K562 (cell line): ENCODE measurements around the gene TRPM4. TPM values are rescaled to one million over a fixed set of nuclear protein-coding genes. Genes with fewer than 3 reads are reported as not detected.

Experiments
- ATAC-seq: fragments of 200-7000 bp; cut with Tn5 transposase; 3 replicates; pipeline ENCODE4 v1.9.1; 2020; ENCODE audit warnings: moderate library complexity
- BruUV-seq: library from RNA; stranded (reverse); fragments of 400-500 nt; replicated peaks from 2 replicates; lab custom pipeline; 2021; lab: Mats Ljungman, UMichigan
- CTCF ChIA-PET: fragments of 300-600 bp; formaldehyde crosslinking; extraction: SDS; loops from one replicate; lab custom pipeline; 2021; ENCODE audit warnings: low intra/inter-chr PET ratio; lab: Yijun Ruan, JAX
- POLR2A ChIA-PET: fragments of 300-600, 350-650 bp; sonication (Branson Sonifier 250); formaldehyde crosslinking; extraction: SDS; loops from one replicate; lab custom pipeline; 2021; ENCODE audit warnings: antibody characterized with exemption, inconsistent platforms; lab: Yijun Ruan, JAX
- DNase-seq, 4 experiments: peaks; one replicate each; pipeline versions ENCODE4 v3.0.0 to v3.0.0-alpha.2; 2011 to 2018; ENCODE audit warnings: low spot score in 3 of 4, mixed read lengths in 3 of 4; ENCODE audit errors: extremely low read depth in 1 of 4
- FAIRE-seq: peaks from 2 replicates; lab custom pipeline; 2011; peaks lifted over from hg19 to GRCh38; lab: Jason Lieb, UNC
- H2AFZ ChIP-seq: 2 replicates; pipeline ENCODE4 v1.6.0; 2011; ENCODE audit warnings: low read depth, low read length, control low read depth, inconsistent platforms
- H3K27ac ChIP-seq: fragments of 200-600 bp; 3 replicates; pipeline ENCODE4 v1.8.0; 2011; ENCODE audit warnings: low read depth, mild to moderate bottlenecking, control low read depth, inconsistent platforms, low read length, moderate library complexity, mixed read lengths; ENCODE audit errors: extremely low read depth
- H3K27me3 ChIP-seq, 2 experiments: fragments of 300-600 bp in 1 of 2; 2 replicates in 1 of 2; 3 replicates in 1 of 2; pipeline versions ENCODE4 v1.6.0 to v1.8.0; 2011; ENCODE audit warnings: inconsistent platforms in 2 of 2, low read length in 2 of 2, mild to moderate bottlenecking in 1 of 2, mixed read lengths in 1 of 2, moderate library complexity in 1 of 2; ENCODE audit not compliant: control insufficient read depth in 2 of 2, insufficient read depth in 2 of 2
- H3K36me3 ChIP-seq: fragments of 300-600 bp; 3 replicates; pipeline ENCODE4 v1.8.0; 2011; ENCODE audit warnings: mild to moderate bottlenecking, low read length, inconsistent platforms; ENCODE audit not compliant: control insufficient read depth, insufficient read depth
- H3K4me1 ChIP-seq, 2 experiments: fragments of 200-600 bp in 1 of 2; replicated peaks in 1 of 2; 2 replicates in 1 of 2; 3 replicates in 1 of 2; pipeline versions ENCODE4 v1.5.1 to v1.8.0; 2011; ENCODE audit warnings: inconsistent platforms in 2 of 2, low read length in 2 of 2, mild to moderate bottlenecking in 1 of 2, mixed read lengths in 1 of 2, moderate library complexity in 1 of 2; ENCODE audit not compliant: control insufficient read depth in 2 of 2, insufficient read depth in 2 of 2
- H3K4me2 ChIP-seq: 2 replicates; pipeline ENCODE4 v1.6.1; 2011; ENCODE audit warnings: low read length, control low read depth, inconsistent platforms, mixed read lengths; ENCODE audit not compliant: insufficient read depth
- H3K4me3 ChIP-seq: fragments of 200-600 bp; sonication (generic), shearing (Covaris generic); 2 replicates; pipeline ENCODE4 v1.5.1; 2016; ENCODE audit warnings: control low read depth, inconsistent platforms
- H3K79me2 ChIP-seq: fragments of 200-600 bp; 3 replicates; pipeline ENCODE4 v1.8.0; 2011; ENCODE audit warnings: low read length, inconsistent platforms; ENCODE audit not compliant: control insufficient read depth, insufficient read depth
- H3K9ac ChIP-seq, 2 experiments: 2 replicates each; pipeline versions ENCODE4 v1.6.0 to v1.6.1; 2011; ENCODE audit warnings: low read depth in 2 of 2, low read length in 2 of 2, control low read depth in 1 of 2, inconsistent platforms in 1 of 2, mild to moderate bottlenecking in 1 of 2, mixed read lengths in 1 of 2; ENCODE audit not compliant: insufficient read depth in 1 of 2
- H3K9me1 ChIP-seq: one replicate; pipeline ENCODE4 v1.6.0; 2011; ENCODE audit warnings: inconsistent platforms, mild to moderate bottlenecking, low read length, moderate library complexity; ENCODE audit not compliant: control insufficient read depth, insufficient read depth
- H3K9me3 ChIP-seq: replicated peaks from 2 replicates; pipeline ENCODE4 v1.5.1; 2011; ENCODE audit warnings: low read depth, low read length, inconsistent platforms; ENCODE audit not compliant: control insufficient read depth, insufficient read depth
- H4K20me1 ChIP-seq: replicated peaks from 2 replicates; pipeline ENCODE4 v1.6.1; 2011; ENCODE audit warnings: low read length, inconsistent platforms, mixed read lengths; ENCODE audit not compliant: control insufficient read depth, insufficient read depth
- ASH1L ChIP-seq: fragments of 450-650 bp; IDR thresholded peaks from 2 replicates; pipeline ENCODE4 v1.6.1; 2018; ENCODE audit warnings: borderline replicate concordance, mild to moderate bottlenecking, low read depth; ENCODE audit not compliant: partially characterized antibody
- ATF7 ChIP-seq: fragments of 450-650 bp; IDR thresholded peaks from 2 replicates; pipeline ENCODE4 v1.7.1; 2014; ENCODE audit warnings: mild to moderate bottlenecking, moderate library complexity
- BCL6 ChIP-seq: fragments of 250-450 bp; sonication (Bioruptor Pico); IDR thresholded peaks from 2 replicates; pipeline ENCODE4 v1.4.0; 2020
- CEBPG ChIP-seq, 3 experiments: fragments of 200-800 bp in 1 of 3; sonication (Bioruptor generic) in 1 of 3; sonication (generic) in 1 of 3; formaldehyde crosslinking in 1 of 3; IDR thresholded peaks in 2 of 3; conservative IDR thresholded peaks in 1 of 3; 2 replicates each; pipeline versions ENCODE4 v1.6.1 to v1.8.0; 2016 to 2022; ENCODE audit warnings: missing compliant biosample characterization in 2 of 3, missing genetic modification characterization in 2 of 3, mild to moderate bottlenecking in 1 of 3, missing genetic modification reagents in 1 of 3
- ETV1 ChIP-seq: fragments of 450-650 bp; conservative IDR thresholded peaks from 2 replicates; pipeline ENCODE4 v1.6.1; 2016; ENCODE audit warnings: missing genetic modification characterization, control low read depth, low read depth, missing compliant biosample characterization
- FOXM1 ChIP-seq, 2 experiments: fragments of 450-650 bp in 1 of 2; sonication (generic) in 1 of 2; formaldehyde crosslinking in 1 of 2; IDR thresholded peaks; 2 replicates each; pipeline versions ENCODE4 v1.6.1 to v1.9.0; 2017 to 2022; ENCODE audit warnings: low read depth in 2 of 2, mild to moderate bottlenecking in 2 of 2, missing genetic modification reagents in 1 of 2, moderate library complexity in 1 of 2
- KLF6 ChIP-seq: fragments of 250-450 bp; sonication (Bioruptor Pico); IDR thresholded peaks from 2 replicates; pipeline ENCODE4 v1.4.0; 2020; ENCODE audit warnings: mild to moderate bottlenecking, moderate library complexity, borderline replicate concordance
- NEUROD1 ChIP-seq: fragments of 150-350 bp; IDR thresholded peaks from 2 replicates; pipeline ENCODE4 v1.6.1; 2014; ENCODE audit warnings: borderline replicate concordance, low read length, low read depth; ENCODE audit not compliant: partially characterized antibody
- POLR2A ChIP-seq: fragments of 450-650 bp; conservative IDR thresholded peaks from 2 replicates; pipeline ENCODE4 v1.6.1; 2016
- POLR2AphosphoS5 ChIP-seq: IDR thresholded peaks from 2 replicates; pipeline ENCODE4 v1.6.1; 2011; ENCODE audit warnings: mild to moderate bottlenecking, low read depth, low read length, moderate library complexity; ENCODE audit not compliant: control insufficient read depth, insufficient read depth
- SREBF1 ChIP-seq: fragments of 150-350 bp; IDR thresholded peaks from 2 replicates; pipeline ENCODE4 v1.6.1; 2014; ENCODE audit warnings: antibody characterized with exemption, low read depth, low read length, borderline replicate concordance
- STAG1 ChIP-seq: sonication (generic); formaldehyde crosslinking; IDR thresholded peaks from 2 replicates; pipeline ENCODE4 v1.5.0; 2020; ENCODE audit warnings: missing genetic modification reagents, borderline replicate concordance
- XRCC5 ChIP-seq: fragments of 200-400 bp; formaldehyde crosslinking; IDR thresholded peaks from 2 replicates; pipeline ENCODE4 v1.6.1; 2017; ENCODE audit warnings: low read depth, mild to moderate bottlenecking, low read length
- ZNF75A ChIP-seq: fragments of 450-650 bp; formaldehyde crosslinking; IDR thresholded peaks from 2 replicates; pipeline ENCODE4 v1.4.0; 2020; ENCODE audit warnings: mild to moderate bottlenecking
- WGBS: fragments of 100-300 bp; shearing (Covaris generic); methylation state at CpG from one replicate; pipeline ENCODE4 v1.1.6; 2016; ENCODE audit warnings: low coverage, mixed read lengths; ENCODE audit not compliant: insufficient coverage; ENCODE audit errors: missing lambda C conversion rate; 5-methylcytosine and 5-hydroxymethylcytosine counted together
- in situ Hi-C: fragments of 300-500 bp; cut with MboI; formaldehyde crosslinking; loops from 4 replicates; pipeline ENCODE4 v1.15.0; 2018; ENCODE audit warnings: inconsistent platforms, mixed read lengths
- intact Hi-C: fragments of 100-400 bp; cut with micrococcal nuclease; formaldehyde crosslinking; loops from 2 replicates; pipeline ENCODE4 v1.14.2; 2022
- polyA plus RNA-seq, 8 experiments: library from polyadenylated mRNA; depleted of rRNA in 4 of 8; stranded (reverse) in 5 of 8; unstranded in 3 of 8; fragments of >200 nt; fragmentation: Nextera tagmentation in 2 of 8; fragmentation: Illumina TruSeq in 1 of 8; extraction: Ambion mirVana in 2 of 8; extraction: Trizol in 1 of 8; gene quantifications; 2 replicates each; pipeline versions ENCODE4 v1.2.1 to v1.2.3, GENCODE V29; 2011 to 2014; ENCODE audit warnings: inconsistent platforms in 1 of 8, missing spikeins in 1 of 8
- total RNA-seq, 7 experiments: library from RNA; depleted of rRNA in 6 of 7; stranded (reverse); fragments of >200 nt in 6 of 7; fragmentation: Illumina TruSeq in 2 of 7; extraction: Trizol in 2 of 7; gene quantifications; 2 replicates each; pipeline versions ENCODE4 v1.2.1 to v1.2.3, GENCODE V29; 2011 to 2021; ENCODE audit warnings: low replicate concordance in 1 of 7
- TF ChIP-seq, protein P1 (sequence below): fragments of 450-650 bp; IDR thresholded peaks from 2 replicates; pipeline ENCODE4 v1.6.1; 2018; ENCODE audit not compliant: partially characterized antibody
- TF ChIP-seq, protein P2 (sequence below): sonication (generic); formaldehyde crosslinking; IDR thresholded peaks from 2 replicates; pipeline ENCODE4 v1.4.0; 2020; ENCODE audit warnings: mild to moderate bottlenecking, missing genetic modification reagents

Gene TRPM4
- total and polyA plus RNA-seq, 9 of the 15 experiments (the other 6 are each of a cell fraction or from before 2014, with no cell fraction given): 6.5 to 45.4 (median 15.2) TPM

DNA sequence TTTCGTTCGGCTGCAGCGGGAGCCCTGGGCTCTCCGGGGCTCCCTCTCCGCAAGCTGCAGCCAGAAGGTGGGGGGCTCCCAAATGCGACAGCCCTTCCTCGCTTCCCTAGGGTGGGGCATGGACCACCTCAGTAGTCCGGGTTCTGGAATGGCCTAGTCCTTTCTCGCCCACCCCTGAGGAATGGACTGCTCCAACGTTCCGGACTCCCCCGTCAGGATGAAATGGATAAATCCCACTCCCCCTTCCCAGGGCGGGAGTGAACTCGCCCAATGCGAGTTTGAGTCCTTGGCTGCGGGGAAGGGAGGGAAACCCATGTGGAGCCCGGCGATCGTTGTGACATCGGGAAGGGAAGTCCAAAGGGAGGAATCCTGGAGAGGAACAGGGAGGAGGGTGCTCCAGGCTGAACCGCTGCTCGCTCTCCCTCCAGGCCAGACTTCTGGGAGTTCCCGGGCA, 7.9 kb upstream of the TRPM4 start:
- H3K79me2 ChIP-seq: peaks cover 40% of the 10 kb centered on the region; the same call in 2 of the 3 replicates
- peaks cover 5% of the 10 kb centered on the region; the same call in 1 of the 2 replicates for H4K20me1 ChIP-seq
- H3K9me3 ChIP-seq: no peaks in the 10 kb centered on the region
- ChIA-PET POLR2A (interaction anchor here (0.5 to 2.0 kb wide), 15 partner anchors 9 to 399 kb away, joined by 3 to 15 read pairs (median 4); partner anchors contain the start of genes CGB7, LIN7B and TRPM4), CTCF (no interaction called here)
- no peaks in the 10 kb centered on the region for H3K36me3 ChIP-seq
- H3K9me1 ChIP-seq: no peaks in the 10 kb centered on the region
- peaks cover 44 to 83% of the 10 kb centered on the region in 2 experiments for H3K4me1 ChIP-seq
- peak overlapping the region; percentile 99 for H3K4me2 ChIP-seq
- peak overlapping the region; percentile 54 for H3K4me3 ChIP-seq
- 0% methylated on average over 20 of the region's 23 CpGs for WGBS
- H2AFZ ChIP-seq: peak overlapping the region; percentile 50
- peak overlapping the region; percentile 86 to 98 for H3K9ac ChIP-seq
- H3K27me3 ChIP-seq: no peaks in the 10 kb centered on the region
- FAIRE-seq: peak; percentile 49
- peak; percentile 33 to 83 (median 50) for DNase-seq
- ATAC-seq: peak; percentile 10
- in situ Hi-C loops (no loop called here), intact Hi-C loops (loop anchor here (2.0 to 10.0 kb wide), 4 partner anchors 49 to 817 kb away; partner anchors contain the start of genes GYS1, RUVBL2 and SLC17A7)
- TSS peak; percentile 28 for BruUV-seq
- peak overlapping the region; percentile 89 for H3K27ac ChIP-seq
- TF ChIP-seq, protein P1, sequence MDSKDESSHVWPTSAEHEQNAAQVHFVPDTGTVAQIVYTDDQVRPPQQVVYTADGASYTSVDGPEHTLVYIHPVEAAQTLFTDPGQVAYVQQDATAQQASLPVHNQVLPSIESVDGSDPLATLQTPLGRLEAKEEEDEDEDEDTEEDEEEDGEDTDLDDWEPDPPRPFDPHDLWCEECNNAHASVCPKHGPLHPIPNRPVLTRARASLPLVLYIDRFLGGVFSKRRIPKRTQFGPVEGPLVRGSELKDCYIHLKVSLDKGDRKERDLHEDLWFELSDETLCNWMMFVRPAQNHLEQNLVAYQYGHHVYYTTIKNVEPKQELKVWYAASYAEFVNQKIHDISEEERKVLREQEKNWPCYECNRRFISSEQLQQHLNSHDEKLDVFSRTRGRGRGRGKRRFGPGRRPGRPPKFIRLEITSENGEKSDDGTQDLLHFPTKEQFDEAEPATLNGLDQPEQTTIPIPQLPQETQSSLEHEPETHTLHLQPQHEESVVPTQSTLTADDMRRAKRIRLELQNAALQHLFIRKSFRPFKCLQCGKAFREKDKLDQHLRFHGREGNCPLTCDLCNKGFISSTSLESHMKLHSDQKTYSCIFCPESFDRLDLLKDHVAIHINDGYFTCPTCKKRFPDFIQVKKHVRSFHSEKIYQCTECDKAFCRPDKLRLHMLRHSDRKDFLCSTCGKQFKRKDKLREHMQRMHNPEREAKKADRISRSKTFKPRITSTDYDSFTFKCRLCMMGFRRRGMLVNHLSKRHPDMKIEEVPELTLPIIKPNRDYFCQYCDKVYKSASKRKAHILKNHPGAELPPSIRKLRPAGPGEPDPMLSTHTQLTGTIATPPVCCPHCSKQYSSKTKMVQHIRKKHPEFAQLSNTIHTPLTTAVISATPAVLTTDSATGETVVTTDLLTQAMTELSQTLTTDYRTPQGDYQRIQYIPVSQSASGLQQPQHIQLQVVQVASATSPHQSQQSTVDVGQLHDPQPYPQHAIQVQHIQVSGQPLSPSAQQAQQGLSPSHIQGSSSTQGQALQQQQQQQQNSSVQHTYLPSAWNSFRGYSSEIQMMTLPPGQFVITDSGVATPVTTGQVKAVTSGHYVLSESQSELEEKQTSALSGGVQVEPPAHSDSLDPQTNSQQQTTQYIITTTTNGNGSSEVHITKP: peak; percentile 99
- TF ChIP-seq, protein P2, sequence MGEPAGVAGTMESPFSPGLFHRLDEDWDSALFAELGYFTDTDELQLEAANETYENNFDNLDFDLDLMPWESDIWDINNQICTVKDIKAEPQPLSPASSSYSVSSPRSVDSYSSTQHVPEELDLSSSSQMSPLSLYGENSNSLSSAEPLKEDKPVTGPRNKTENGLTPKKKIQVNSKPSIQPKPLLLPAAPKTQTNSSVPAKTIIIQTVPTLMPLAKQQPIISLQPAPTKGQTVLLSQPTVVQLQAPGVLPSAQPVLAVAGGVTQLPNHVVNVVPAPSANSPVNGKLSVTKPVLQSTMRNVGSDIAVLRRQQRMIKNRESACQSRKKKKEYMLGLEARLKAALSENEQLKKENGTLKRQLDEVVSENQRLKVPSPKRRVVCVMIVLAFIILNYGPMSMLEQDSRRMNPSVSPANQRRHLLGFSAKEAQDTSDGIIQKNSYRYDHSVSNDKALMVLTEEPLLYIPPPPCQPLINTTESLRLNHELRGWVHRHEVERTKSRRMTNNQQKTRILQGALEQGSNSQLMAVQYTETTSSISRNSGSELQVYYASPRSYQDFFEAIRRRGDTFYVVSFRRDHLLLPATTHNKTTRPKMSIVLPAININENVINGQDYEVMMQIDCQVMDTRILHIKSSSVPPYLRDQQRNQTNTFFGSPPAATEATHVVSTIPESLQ (CRISPR knock-in tag): 0 out of 2 replicates have a peak, but pooled peaks have one; percentile 42
- TF ChIP-seq POLR2AphosphoS5: peak; percentile 9; the same call in 1 of the 2 replicates
- TF ChIP-seq STAG1 (CRISPR knock-in tag): no peak
- peak; percentile 98 for TF ChIP-seq ATF7
- TF ChIP-seq FOXM1 (IDR thresholded peaks at IDR 0.05; ENCODE audit: low read depth): peak; percentile 51; the same call in 1 of the 2 replicates
- no peak for TF ChIP-seq FOXM1 (CRISPR knock-in tag; IDR thresholded peaks at IDR 0.05; ENCODE audit: low read depth)
- TF ChIP-seq ETV1 (tag): peak; percentile 65
- peak; percentile 66 for TF ChIP-seq ASH1L
- peak; percentile 23; the same call in 1 of the 2 replicates for TF ChIP-seq POLR2A
- TF ChIP-seq XRCC5: 0 out of 2 replicates have a peak, but pooled peaks have one; percentile 11
- no peak for TF ChIP-seq BCL6 (CRISPR knock-in tag)
- no peak for TF ChIP-seq KLF6 (CRISPR knock-in tag)
- peak; percentile 75 for TF ChIP-seq NEUROD1
- TF ChIP-seq CEBPG (CRISPR knock-in tag; IDR thresholded peaks at IDR 0.05): 0 out of 2 replicates have a peak, but pooled peaks have one; percentile 35
- no peak for TF ChIP-seq CEBPG (tag; conservative IDR thresholded peaks at IDR 0.05 in 1 of 2, IDR thresholded peaks at IDR 0.05 in 1 of 2)
- peak; percentile 96 for TF ChIP-seq SREBF1
- no peak for TF ChIP-seq ZNF75A (CRISPR knock-in tag)
